Neural cell (in vitro differentiated cells): ENCODE measurements around the gene DDA1. TPM values are rescaled to one million over a fixed set of nuclear protein-coding genes. Genes with fewer than 3 reads are reported as not detected.

ENCODE experiments used
- H2AFZ ChIP-seq: fragments of 200-600, 300-800 bp; sonication (generic), shearing (Covaris generic); 2 replicates; pipeline ENCODE4 v1.6.0; 2014; ENCODE audit warnings: low read depth, mild to moderate bottlenecking, antibody characterized with exemption, low read length, moderate library complexity
- H3F3A ChIP-seq: fragments of 200-600 bp; shearing (Covaris generic); 2 replicates; pipeline ENCODE4 v1.6.1; 2016; ENCODE audit warnings: mild to moderate bottlenecking, moderate library complexity, mixed read lengths, antibody characterized with exemption, low read length; ENCODE audit not compliant: insufficient read depth, poor library complexity, severe bottlenecking
- H3K27ac ChIP-seq: fragments of 200-600, 300-800 bp; sonication (generic), shearing (Covaris generic); 2 replicates; pipeline ENCODE4 v1.5.1; 2014; ENCODE audit warnings: mild to moderate bottlenecking, low read length, moderate library complexity
- H3K27me3 ChIP-seq: fragments of 300-800, 200-600 bp; sonication (generic), shearing (Covaris generic); 2 replicates; pipeline ENCODE4 v1.6.0; 2014; ENCODE audit warnings: mild to moderate bottlenecking, low read depth, low read length, moderate library complexity; ENCODE audit not compliant: insufficient read depth
- H3K36me3 ChIP-seq: fragments of 300-800, 200-600 bp; sonication (generic), shearing (Covaris generic); 2 replicates; pipeline ENCODE4 v1.5.1; 2014; ENCODE audit warnings: mild to moderate bottlenecking, antibody characterized with exemption, low read length, moderate library complexity; ENCODE audit not compliant: insufficient read depth
- H3K4me2 ChIP-seq: fragments of 300-800, 200-600 bp; sonication (generic), shearing (Covaris generic); 2 replicates; pipeline ENCODE4 v1.6.0; 2014; ENCODE audit warnings: mild to moderate bottlenecking, low read length
- H3K4me3 ChIP-seq: fragments of 300-800, 200-600 bp; sonication (generic), shearing (Covaris generic); 2 replicates; pipeline ENCODE4 v1.5.1; 2014; ENCODE audit warnings: mild to moderate bottlenecking, low read length, moderate library complexity
- H3K79me2 ChIP-seq: fragments of 200-600 bp; shearing (Covaris generic); replicated peaks from 2 replicates; pipeline ENCODE4 v1.6.0; 2014; ENCODE audit warnings: mild to moderate bottlenecking, low read length, moderate library complexity; ENCODE audit not compliant: insufficient read depth
- H3K9ac ChIP-seq: fragments of 300-800, 200-600 bp; sonication (generic), shearing (Covaris generic); 2 replicates; pipeline ENCODE4 v1.6.1; 2016; ENCODE audit warnings: mild to moderate bottlenecking, low read length, mixed read lengths
- H3K9me2 ChIP-seq: fragments of 200-600 bp; shearing (Covaris generic); 2 replicates; pipeline ENCODE4 v1.6.1; 2016; ENCODE audit warnings: mild to moderate bottlenecking, low read length, mixed read lengths; ENCODE audit not compliant: insufficient read depth
- H3K9me3 ChIP-seq: fragments of 200-600, 300-800 bp; sonication (generic), shearing (Covaris generic); 2 replicates; pipeline ENCODE4 v1.6.1; 2016; ENCODE audit warnings: mild to moderate bottlenecking, mixed run types, low read length, moderate library complexity, mixed read lengths
- H4K20me1 ChIP-seq: fragments of 200-600 bp; shearing (Covaris generic); 2 replicates; pipeline ENCODE4 v1.6.1; 2016; ENCODE audit warnings: mild to moderate bottlenecking, mixed run types; ENCODE audit not compliant: insufficient read depth
- CTCF ChIP-seq: fragments of 450-650 bp; IDR thresholded peaks from 2 replicates; pipeline ENCODE4 v1.5.1; 2014; ENCODE audit warnings: antibody characterized with exemption, mild to moderate bottlenecking, moderate library complexity; ENCODE audit not compliant: poor library complexity, severe bottlenecking
- EP300 ChIP-seq: fragments of 450-650 bp; conservative IDR thresholded peaks from 2 replicates; pipeline ENCODE4 v1.6.1; 2014; ENCODE audit warnings: antibody characterized with exemption, mild to moderate bottlenecking, moderate library complexity; ENCODE audit not compliant: poor library complexity, severe bottlenecking
- EZH2 ChIP-seq: fragments of 200-600, 300-800 bp; shearing (Covaris generic), sonication (generic); IDR thresholded peaks from 2 replicates; pipeline ENCODE4 v1.6.1; 2014; ENCODE audit warnings: antibody characterized with exemption, low read length, borderline replicate concordance, mild to moderate bottlenecking; ENCODE audit not compliant: insufficient read depth, poor library complexity, severe bottlenecking
- MXI1 ChIP-seq: fragments of 450-650 bp; conservative IDR thresholded peaks from 2 replicates; pipeline ENCODE4 v1.6.1; 2014; ENCODE audit warnings: antibody characterized with exemption, mild to moderate bottlenecking; ENCODE audit not compliant: poor library complexity, severe bottlenecking
- POLR2AphosphoS5 ChIP-seq: IDR thresholded peaks from 2 replicates; pipeline ENCODE4 v1.6.1; 2012
- RAD21 ChIP-seq: fragments of 450-650 bp; conservative IDR thresholded peaks from 2 replicates; pipeline ENCODE4 v1.6.1; 2014; ENCODE audit warnings: antibody characterized with exemption, mild to moderate bottlenecking, moderate library complexity
- REST ChIP-seq: IDR thresholded peaks from 2 replicates; pipeline ENCODE4 v1.6.1; 2012; ENCODE audit warnings: borderline replicate concordance
- SMC3 ChIP-seq: fragments of 450-650 bp; conservative IDR thresholded peaks from 2 replicates; pipeline ENCODE4 v1.6.1; 2014; ENCODE audit warnings: antibody characterized with exemption, mild to moderate bottlenecking, moderate library complexity; ENCODE audit not compliant: poor library complexity
- TAF1 ChIP-seq: IDR thresholded peaks from 2 replicates; pipeline ENCODE4 v1.6.1; 2012; ENCODE audit warnings: low read depth
- polyA plus RNA-seq: library from polyadenylated mRNA; depleted of rRNA; stranded (reverse); fragments of >200 nt; gene quantifications from 2 replicates; pipeline ENCODE4 v1.2.3, GENCODE V29; 2014

The DDA1 gene
- polyA plus RNA-seq, 1 donor from 2014 or later: 25.4 TPM

- Histone ChIP-seq H3K79me2 (peaks cover 7% of the 10 kb centered on the region), H3K9ac (no peak overlapping the region), H3F3A (no peaks in the 10 kb centered on the region), H3K4me3 (no peak overlapping the region), H3K36me3 (no peaks in the 10 kb centered on the region), H3K27ac (no peak overlapping the region), H3K9me2 (no peaks in the 10 kb centered on the region), H3K9me3 (peaks cover 8% of the 10 kb centered on the region), H4K20me1 (no peaks in the 10 kb centered on the region), H2AFZ (no peak overlapping the region), H3K4me2 (no peak overlapping the region), H3K27me3 (no peaks in the 10 kb centered on the region)
- TF ChIP-seq REST: no peak
- TF ChIP-seq CTCF: no peak
- TF ChIP-seq MXI1: no peak
- TF ChIP-seq SMC3: no peak
- no peak for TF ChIP-seq RAD21
- no peak for TF ChIP-seq TAF1
These were observed 45.4 kb upstream of the DDA1 start for GRCh38 chr19:17263712-17264640.

GRCh38 chr19:17264641-17264979, 44.8 kb upstream of the DDA1 start, which contains the start of gene USHBP1:
TSS of gene USHBP1 (minus strand) at chr19:17264745. CDS start at chr19:17264299, 446 bp downstream.
- H2AFZ ChIP-seq: no peak within 1 kb of the TSS
- H3F3A ChIP-seq: no peaks in the 10 kb centered on the region
- H3K9me3 ChIP-seq: peaks cover 2% of the 10 kb centered on the region
- H3K79me2 ChIP-seq: peaks cover 9% of the 10 kb centered on the region
- no peak within 1 kb of the TSS for H3K9ac ChIP-seq
- no peak within 1 kb of the TSS for H3K27ac ChIP-seq
- H3K27me3 ChIP-seq: no peaks in the 10 kb centered on the region
- TF ChIP-seq SMC3 (no peak), CTCF (no peak), POLR2AphosphoS5 (no peak), MXI1 (no peak), EP300 (no peak), TAF1 (no peak), REST (no peak), EZH2 (no peak), RAD21 (no peak)
- no peak within 1 kb of the TSS for H3K4me3 ChIP-seq
- no peaks in the 10 kb centered on the region for H3K36me3 ChIP-seq
- no peaks in the 10 kb centered on the region for H4K20me1 ChIP-seq
- no peaks in the 10 kb centered on the region for H3K9me2 ChIP-seq
- no peak within 1 kb of the TSS for H3K4me2 ChIP-seq
